Endodermal cell (in vitro differentiated cells): ENCODE data around the gene RIPOR2. TPM values are rescaled to one million over a fixed set of nuclear protein-coding genes. Genes with fewer than 3 reads are reported as not detected.

Experiments
- DNase-seq: peaks from one replicate; pipeline ENCODE4 v3.0.0-alpha.2; 2017
- H3K27ac ChIP-seq: 2 replicates; pipeline ENCODE4 v1.5.1; 2013; ENCODE audit warnings: mild to moderate bottlenecking, low read depth, low read length, moderate library complexity
- H3K27me3 ChIP-seq: 2 replicates; pipeline ENCODE4 v1.6.1; 2013; ENCODE audit warnings: mild to moderate bottlenecking, low read length, moderate library complexity; ENCODE audit not compliant: insufficient read depth, control insufficient read depth, poor library complexity, severe bottlenecking
- H3K36me3 ChIP-seq: 2 replicates; pipeline ENCODE4 v1.7.0; 2013; ENCODE audit warnings: mild to moderate bottlenecking, low read length, moderate library complexity; ENCODE audit not compliant: control insufficient read depth, insufficient read depth
- H3K4me1 ChIP-seq: one replicate; pipeline ENCODE4 v1.7.0; 2013; ENCODE audit warnings: low read length; ENCODE audit not compliant: control insufficient read depth, insufficient read depth
- H3K4me3 ChIP-seq: 2 replicates; pipeline ENCODE4 v1.5.1; 2013; ENCODE audit warnings: mild to moderate bottlenecking, low read length, moderate library complexity
- H3K9ac ChIP-seq: 2 replicates; pipeline ENCODE4 v1.6.1; 2013; ENCODE audit warnings: mild to moderate bottlenecking, low read length, moderate library complexity; ENCODE audit not compliant: poor library complexity, severe bottlenecking; ENCODE audit errors: extremely low read depth
- H3K9me3 ChIP-seq: 2 replicates; pipeline ENCODE4 v1.6.1; 2013; ENCODE audit warnings: mild to moderate bottlenecking, low read length, moderate library complexity; ENCODE audit not compliant: control insufficient read depth
- H3K27ac Mint-ChIP-seq: 2 replicates; pipeline ENCODE4 v1.8.0; 2020; ENCODE audit warnings: mixed read lengths
- H3K27me3 Mint-ChIP-seq: 2 replicates; pipeline ENCODE4 v1.8.0; 2021; ENCODE audit warnings: mild to moderate bottlenecking, mixed read lengths; ENCODE audit not compliant: insufficient read depth
- H3K36me3 Mint-ChIP-seq: 2 replicates; pipeline ENCODE4 v1.8.0; 2020; ENCODE audit warnings: low read depth, mixed read lengths
- H3K4me1 Mint-ChIP-seq: 2 replicates; pipeline ENCODE4 v1.8.0; 2020; ENCODE audit warnings: mixed read lengths
- H3K4me3 Mint-ChIP-seq: 2 replicates; pipeline ENCODE4 v1.8.0; 2020; ENCODE audit warnings: mild to moderate bottlenecking, moderate library complexity, mixed read lengths
- H3K9me3 Mint-ChIP-seq: 2 replicates; pipeline ENCODE4 v1.8.0; 2020; ENCODE audit warnings: mild to moderate bottlenecking, mixed read lengths
- CTCF ChIP-seq: fragments of 200-600 bp; sonication (generic); conservative IDR thresholded peaks from 2 replicates; pipeline ENCODE4 v1.5.0; 2021; ENCODE audit warnings: antibody characterized with exemption, mild to moderate bottlenecking
- WGBS, 2 experiments: methylation state at CpG; one replicate each; pipeline versions ENCODE4 v1.1.5 to v1.1.7; 2013; ENCODE audit warnings: missing lambda C conversion rate in 2 of 2, mixed read lengths in 1 of 2; ENCODE audit not compliant: insufficient coverage in 1 of 2, insufficient read length in 1 of 2; 5-methylcytosine and 5-hydroxymethylcytosine counted together
- total RNA-seq, 2 donors: library from RNA; stranded (reverse); fragmentation: NEBNext Ultra II Directional in 1 of 2; extraction: Animal tissue kit (Norgen Biotek cat#: 25700) in 1 of 2; gene quantifications; 2 replicates in 1 of 2; 3 replicates in 1 of 2; pipeline ENCODE4 v1.2.1, GENCODE V29; 2021

RIPOR2 gene
- total RNA-seq, 2 donors from 2014 or later, result 9.3 to 10.4 TPM

- 78 to 88% methylated on average over 3 of the region's 3 CpGs for WGBS, 2 experiments
- Mint-ChIP-seq H3K27me3 (peaks cover 44% of the 10 kb centered on the region), H3K4me1 (peaks cover 16% of the 10 kb centered on the region), H3K9me3 (peaks cover 4% of the 10 kb centered on the region), H3K36me3 (peaks cover 2% of the 10 kb centered on the region), H3K4me3 (no peak overlapping the region), H3K27ac (no peak overlapping the region)
- Histone ChIP-seq H3K27ac (no peak overlapping the region), H3K4me1 (peaks cover 8% of the 10 kb centered on the region), H3K27me3 (peaks cover 25% of the 10 kb centered on the region), H3K9ac (no peak overlapping the region), H3K4me3 (no peak overlapping the region), H3K9me3 (no peaks in the 10 kb centered on the region), H3K36me3 (no peaks in the 10 kb centered on the region)
- no peak for DNase-seq
- peak; percentile 27 for TF ChIP-seq CTCF
These were observed 30.3 kb downstream of the RIPOR2 start for GRCh38 chr6:24905483-24905882.

- no peak overlapping the region for H3K9ac ChIP-seq
- WGBS, 2 experiments, result 92 to 97% methylated on average over 6 to 7 of the region's 7 CpGs
- H3K9me3 ChIP-seq, result no peaks in the 10 kb centered on the region
- Mint-ChIP-seq H3K4me1 (peaks cover 14% of the 10 kb centered on the region), H3K9me3 (peaks cover 4% of the 10 kb centered on the region), H3K27ac (no peak overlapping the region), H3K27me3 (peaks cover 26% of the 10 kb centered on the region), H3K36me3 (peaks cover 2% of the 10 kb centered on the region), H3K4me3 (no peak overlapping the region)
- H3K27ac ChIP-seq, result no peak overlapping the region
- peaks cover 7% of the 10 kb centered on the region for H3K27me3 ChIP-seq
- TF ChIP-seq CTCF, result no peak
- H3K4me1 ChIP-seq, result no peaks in the 10 kb centered on the region
- DNase-seq, result no peak
- no peaks in the 10 kb centered on the region for H3K36me3 ChIP-seq
- no peak overlapping the region for H3K4me3 ChIP-seq
These were observed 32.1 kb downstream of the RIPOR2 start for GRCh38 chr6:24903681-24904080.

- Mint-ChIP-seq H3K36me3 (peaks cover 2% of the 10 kb centered on the region), H3K9me3 (peaks cover 4% of the 10 kb centered on the region), H3K4me1 (peaks cover 10% of the 10 kb centered on the region), H3K27me3 (peaks cover 20% of the 10 kb centered on the region), H3K27ac (no peak overlapping the region), H3K4me3 (no peak overlapping the region)
- WGBS, 2 experiments, result 88 to 90% methylated on average over 1 of the region's 1 CpG
- no peaks in the 10 kb centered on the region for H3K27me3 ChIP-seq
- H3K4me3 ChIP-seq, result no peak overlapping the region
- H3K27ac ChIP-seq, result no peak overlapping the region
- no peak overlapping the region for H3K9ac ChIP-seq
- no peaks in the 10 kb centered on the region for H3K36me3 ChIP-seq
- H3K9me3 ChIP-seq, result no peaks in the 10 kb centered on the region
- H3K4me1 ChIP-seq, result no peaks in the 10 kb centered on the region
- DNase-seq, result no peak
- TF ChIP-seq CTCF, result no peak
These were observed 33.0 kb downstream of the RIPOR2 start for GRCh38 chr6:24902782-24903181.
